HG03039 (cell line): ENCODE results near the gene AGAP3.

Experiments
- ATAC-seq: cut with Tn5 transposase; IDR thresholded peaks from one replicate; pipeline ENCODE4 v1.9.1; 2021; ENCODE audit warnings: mild to moderate bottlenecking, moderate library complexity; ENCODE audit not compliant: unreplicated experiment

AGAP3 gene

DNA sequence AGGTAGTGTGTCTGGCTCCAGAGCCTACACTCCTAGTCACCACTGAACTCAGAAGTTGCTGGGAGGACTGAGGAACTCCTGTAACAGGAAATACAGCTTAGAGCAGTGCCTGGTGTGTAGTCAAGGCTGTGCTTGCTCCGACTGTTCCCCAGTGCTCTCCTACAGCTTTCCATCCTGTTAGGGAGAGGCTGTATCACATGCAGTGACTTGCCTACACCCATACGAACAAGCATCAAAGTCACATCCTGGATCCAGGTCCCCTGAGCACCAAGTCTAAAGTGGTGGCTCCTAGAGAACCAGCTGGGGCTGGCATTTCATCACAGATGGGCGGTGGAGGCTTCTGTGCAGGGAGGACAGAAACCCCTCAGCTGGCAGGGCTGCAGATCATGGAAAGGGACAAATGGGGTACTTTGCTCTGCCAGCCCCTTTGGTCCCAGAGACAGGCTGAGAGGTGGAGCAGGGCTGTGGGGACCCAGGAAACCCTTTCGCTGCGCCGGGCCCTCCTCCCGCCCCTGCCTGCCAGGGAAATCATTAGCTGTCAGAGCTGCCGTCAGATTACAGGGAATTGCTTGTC lies 93.1 kb downstream of the AGAP3 start:
- ATAC-seq: no peak

DNA sequence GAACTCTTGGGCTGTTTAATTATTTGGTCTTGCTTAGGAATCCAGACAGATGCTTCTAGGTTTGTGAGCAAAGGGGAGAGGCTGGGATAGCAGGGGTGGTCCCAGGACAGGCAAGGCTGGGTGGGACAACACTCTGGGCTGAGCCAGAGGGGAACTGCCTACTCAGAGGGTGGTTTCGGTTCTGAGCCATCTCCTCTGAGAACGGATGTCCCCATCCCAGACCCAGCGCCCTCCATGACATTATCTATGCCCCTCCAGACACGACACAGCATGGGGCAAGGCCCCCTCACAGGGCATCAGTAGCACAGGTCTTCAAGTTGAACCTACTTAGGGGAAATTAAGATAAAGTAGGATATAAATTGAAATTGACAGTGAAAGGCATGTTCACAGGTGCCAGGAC lies 93.7 kb downstream of the AGAP3 start:
- ATAC-seq: no peak

DNA sequence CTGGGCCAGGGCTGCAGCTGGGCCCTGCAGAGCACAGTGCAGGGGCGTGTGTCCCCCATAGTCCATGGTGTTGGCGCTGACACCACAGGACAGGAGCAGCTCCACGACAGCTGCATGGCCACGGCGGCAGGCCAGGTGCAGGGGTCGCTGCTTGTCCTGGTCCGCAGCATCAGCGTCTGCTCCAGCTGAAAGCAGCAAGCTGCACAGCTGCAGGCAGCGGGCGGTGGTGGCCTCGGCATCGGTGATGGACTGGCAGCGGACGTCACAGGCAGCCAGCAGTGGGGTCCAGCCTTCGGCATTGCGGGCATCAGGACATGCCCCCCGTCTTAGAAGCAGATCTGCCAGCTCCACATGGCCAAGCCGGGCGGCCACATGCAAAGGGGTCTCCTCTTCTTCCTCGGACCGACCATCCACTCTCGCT lies 94.7 kb downstream of the AGAP3 start:
- no peak for ATAC-seq

DNA sequence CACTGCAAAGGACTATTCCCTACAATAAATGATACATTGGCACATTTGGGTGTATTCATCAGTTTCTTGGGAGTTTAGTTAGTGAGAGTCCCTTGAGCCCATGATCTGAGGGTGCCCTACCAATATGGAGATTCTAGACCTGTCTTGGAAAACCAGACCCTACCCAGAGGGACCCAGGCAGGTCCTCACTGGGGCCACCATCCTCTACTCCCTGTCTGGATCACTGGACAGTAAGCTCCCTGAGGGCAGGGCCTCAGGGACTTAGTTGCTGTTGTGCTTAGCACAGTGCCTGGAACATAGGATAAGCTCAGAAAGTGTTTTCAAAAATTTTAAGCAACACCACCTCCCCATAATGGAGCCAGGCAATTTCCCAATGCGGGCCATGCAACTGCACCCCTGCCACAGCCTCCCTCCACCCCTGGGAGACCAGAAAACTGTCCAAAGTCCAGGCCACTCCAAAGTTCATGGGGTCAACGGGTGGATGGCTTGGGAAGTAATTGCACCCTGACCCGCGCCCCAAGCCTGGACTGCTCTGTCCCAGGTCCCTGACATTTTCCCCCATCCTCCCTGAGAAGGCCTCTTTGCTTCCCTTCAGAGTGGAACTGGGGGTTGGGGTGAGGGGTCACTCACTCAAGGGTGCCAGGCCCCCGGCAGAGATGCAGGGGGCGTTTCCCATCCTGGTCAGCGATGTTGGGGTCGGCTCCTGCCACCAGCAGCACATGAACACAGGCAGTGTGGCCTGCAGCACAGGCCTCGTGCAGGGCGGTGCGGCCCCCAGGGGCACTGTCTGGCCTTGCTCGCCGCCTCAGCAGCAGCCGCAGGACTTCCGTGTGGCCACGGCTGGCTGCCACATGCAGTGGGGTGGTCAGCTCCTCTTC lies 99.7 kb downstream of the AGAP3 start:
- ATAC-seq: no peak

DNA sequence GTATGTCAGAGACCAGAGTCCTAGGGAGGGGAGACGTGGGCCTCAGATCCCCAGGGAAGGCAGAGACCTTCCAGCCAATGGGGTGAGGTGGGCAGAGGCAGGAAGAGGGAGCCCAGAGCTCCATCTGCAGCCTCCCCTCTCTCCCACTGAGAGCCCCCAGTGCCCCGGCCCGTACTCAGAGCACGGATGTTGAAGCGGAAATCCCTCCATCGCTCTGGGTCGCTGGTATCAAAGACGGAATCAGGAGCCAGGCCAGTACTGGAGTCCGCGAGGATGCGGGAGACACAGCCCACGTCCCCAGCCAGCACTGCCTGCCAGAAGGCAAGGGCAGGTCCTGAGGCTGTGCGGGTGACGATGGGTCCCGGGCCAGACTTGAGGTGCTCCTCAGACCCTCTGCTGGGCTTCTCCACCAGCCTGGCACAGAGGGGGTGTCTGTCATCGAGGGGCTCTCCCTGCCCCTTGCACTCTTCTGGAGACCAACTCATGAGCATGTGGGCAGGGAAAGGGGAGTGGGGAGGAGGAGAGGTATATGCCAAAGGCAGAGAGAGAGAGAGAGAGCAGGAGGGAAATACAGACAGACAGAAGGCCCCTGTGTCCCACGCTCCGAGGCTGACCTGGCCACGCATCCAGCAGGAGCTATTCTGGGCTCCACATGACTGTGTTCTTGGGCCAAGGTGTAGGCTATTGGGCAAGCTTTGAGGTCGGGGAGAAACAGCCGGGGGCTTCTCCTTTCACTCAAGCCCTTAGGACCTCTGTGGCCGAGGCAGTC lies 100.5 kb downstream of the AGAP3 start, which contains the start of gene ASB10:
TSS of gene ASB10 (minus strand) at position 611 of the 769 bp plus-strand sequence. CDS start at position 491, 120 bp downstream.
- no peak for ATAC-seq

DNA sequence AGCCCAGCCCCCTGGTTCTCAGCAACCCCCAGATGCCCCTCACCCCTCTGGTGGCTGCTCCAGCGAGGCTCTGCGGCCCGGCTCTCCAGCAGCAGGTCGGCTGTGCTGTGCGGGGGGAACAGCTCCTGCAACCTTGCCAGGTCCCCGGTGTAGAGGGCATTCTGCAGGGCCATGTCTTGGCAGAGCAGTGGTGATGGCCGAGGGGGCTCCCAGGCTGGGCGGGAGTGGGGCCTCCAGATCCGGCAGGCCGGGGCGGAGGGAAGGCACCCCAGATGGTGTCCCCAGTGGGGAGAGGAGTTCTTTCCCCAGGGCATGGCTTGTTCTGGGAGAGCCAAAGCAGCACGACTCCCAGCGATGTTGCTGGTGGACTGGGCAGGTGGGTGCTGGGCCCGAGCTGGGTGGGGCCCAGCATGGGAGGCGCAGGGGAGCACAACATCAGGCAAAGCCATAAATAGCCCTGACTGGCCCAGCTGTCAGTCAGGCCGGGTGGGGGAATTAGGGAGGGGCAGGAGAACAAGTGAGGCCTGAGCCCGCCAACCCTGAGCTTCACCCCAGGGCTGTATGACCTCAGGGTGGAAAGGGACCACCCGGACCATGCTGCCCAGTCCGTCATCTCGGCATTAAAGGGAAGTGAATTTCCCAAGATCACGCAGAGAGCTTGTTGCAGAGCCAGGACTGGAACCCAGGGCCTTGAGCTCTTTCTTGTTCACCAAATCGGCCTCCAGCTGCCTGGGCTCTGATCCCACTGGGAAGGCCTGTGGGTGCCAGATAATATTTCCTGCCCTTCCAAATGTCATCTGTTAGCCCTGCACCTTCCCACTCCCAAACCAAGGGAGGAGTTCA lies 101.4 kb downstream of the AGAP3 start:
- ATAC-seq: no peak

DNA sequence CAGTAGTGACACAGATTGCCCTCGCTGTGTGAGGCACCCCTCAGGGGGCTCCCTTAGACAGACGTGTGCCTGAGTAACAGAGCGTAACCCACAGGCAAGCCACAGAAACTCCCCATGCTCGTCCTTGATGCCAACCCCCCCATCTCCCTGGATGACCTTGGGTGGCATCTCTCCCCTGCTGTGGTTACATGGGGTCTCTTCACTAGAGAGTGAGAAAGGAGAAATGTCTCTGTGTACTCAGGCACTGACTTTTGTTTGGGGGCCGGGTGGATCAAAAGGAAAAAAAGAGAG lies 101.9 kb downstream of the AGAP3 start:
- no peak for ATAC-seq

DNA sequence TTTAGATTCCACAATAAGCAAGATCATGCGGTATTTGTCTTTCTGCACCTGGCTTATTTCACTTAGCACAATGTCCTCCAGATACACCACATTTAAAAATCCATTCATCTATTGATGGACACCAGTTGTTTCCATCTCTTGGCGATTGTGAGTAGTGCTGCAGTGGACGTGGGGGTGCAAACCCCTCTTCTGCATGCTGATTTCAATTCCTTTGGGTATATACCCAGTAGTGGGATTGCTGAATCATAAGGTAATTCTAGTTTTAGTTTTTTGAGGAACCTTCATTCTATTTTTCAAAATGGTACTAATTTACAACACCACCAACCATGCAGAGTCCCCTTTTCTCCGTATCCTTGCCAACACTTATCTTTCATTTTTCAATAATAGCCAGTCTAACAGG lies 102.8 kb downstream of the AGAP3 start:
- no peak for ATAC-seq

DNA sequence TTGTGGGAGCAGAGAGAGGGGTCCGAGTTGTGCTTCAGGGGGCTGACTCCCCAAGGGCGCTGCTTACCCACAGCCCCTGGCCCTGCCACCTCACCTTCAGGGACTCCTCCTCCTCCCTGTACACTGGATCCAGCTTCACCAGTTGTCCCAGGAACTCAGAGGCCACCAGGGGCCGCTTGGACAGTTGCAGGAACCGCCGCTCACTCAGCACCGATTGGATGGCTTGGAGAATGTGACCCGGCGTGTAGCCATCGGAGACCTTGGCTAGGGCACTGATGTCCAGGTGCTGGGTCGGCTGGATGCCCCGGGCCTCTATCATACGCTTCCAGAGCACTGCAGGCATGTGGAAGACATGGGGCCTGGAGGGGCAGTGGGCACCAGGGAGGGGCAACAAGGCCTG lies 105.3 kb downstream of the AGAP3 start:
- ATAC-seq: no peak

DNA sequence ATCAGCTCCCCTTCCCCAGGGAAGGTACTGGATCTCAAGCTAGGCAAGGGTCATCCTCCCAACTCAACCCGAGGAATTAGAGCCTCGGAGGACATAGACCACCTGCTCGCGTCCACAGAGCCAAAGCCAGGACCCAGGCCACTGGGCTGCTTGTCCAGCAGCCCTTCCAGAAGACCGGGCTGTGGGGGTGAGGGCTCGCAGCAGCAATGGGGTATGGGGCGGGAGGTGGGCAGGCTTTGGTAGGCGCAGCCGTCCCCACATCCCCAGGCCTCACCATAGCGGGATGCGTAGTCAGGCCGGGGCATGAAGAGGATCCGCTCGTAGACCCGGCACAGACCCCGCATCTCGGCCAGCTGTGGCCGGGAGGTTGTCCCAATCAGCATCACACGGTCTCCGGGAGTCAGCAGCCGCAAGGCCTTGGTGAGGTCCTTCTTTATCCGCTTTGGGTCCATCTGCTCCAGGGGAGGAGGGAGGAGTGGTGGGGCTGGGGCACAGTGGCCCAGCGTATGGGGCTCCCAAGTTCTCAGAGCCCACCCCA lies 105.8 kb downstream of the AGAP3 start:
- no peak for ATAC-seq

DNA sequence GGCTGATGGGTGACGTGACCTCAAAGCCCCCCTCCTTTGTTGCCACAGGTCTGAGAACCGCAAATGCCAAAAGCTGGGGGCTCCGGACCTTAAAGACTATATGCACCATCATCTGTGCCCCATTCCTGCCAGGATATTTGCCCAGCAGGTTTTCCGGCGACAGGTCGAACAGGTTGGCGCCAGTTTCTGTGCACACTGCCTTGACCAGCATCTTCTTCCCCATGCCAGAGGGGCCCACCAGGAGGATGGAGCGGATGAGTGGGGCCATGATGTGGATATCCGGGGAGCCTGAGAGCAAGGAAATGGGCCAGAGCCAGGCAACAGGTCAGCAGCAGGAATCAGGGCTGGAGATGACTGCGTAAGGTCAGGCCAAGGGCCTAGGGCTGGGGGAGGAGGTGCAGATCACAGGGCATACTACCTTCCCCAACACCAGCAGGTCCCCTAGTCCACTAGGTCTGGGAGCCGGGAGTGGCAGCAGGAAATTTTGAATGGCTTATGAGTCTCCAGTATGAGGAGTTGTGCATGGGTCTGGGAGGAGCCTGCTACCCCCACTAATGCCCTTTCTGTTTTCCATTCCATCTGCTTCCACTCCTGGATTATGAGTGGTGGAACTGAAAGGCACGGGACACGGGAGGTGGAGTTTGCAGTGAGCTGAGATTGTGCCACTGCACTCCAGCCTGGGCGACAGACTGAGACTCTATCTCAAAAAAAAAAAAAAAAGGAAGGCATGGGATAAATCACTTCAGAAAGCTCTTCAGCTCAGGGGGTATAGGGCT lies 107.1 kb downstream of the AGAP3 start:
- ATAC-seq: no peak
